OCI-LY1 (cell line): ENCODE data around the gene SRPX2.

Experiments
- EZH2 ChIP-seq: fragments of 200-600 bp; sonication (generic), shearing (Covaris generic); IDR thresholded peaks from 2 replicates; pipeline ENCODE4 v1.8.0; 2017; ENCODE audit warnings: borderline replicate concordance, mixed run types, mild to moderate bottlenecking, antibody characterized with exemption, low read length, moderate library complexity, mixed read lengths
- TF ChIP-seq, protein P1 (sequence below): fragments of 200-600 bp; sonication (generic), shearing (Covaris generic); IDR thresholded peaks from 2 replicates; pipeline ENCODE4 v1.5.1; 2017; ENCODE audit warnings: mild to moderate bottlenecking, antibody characterized with exemption, low read length, moderate library complexity, mixed read lengths

DNA sequence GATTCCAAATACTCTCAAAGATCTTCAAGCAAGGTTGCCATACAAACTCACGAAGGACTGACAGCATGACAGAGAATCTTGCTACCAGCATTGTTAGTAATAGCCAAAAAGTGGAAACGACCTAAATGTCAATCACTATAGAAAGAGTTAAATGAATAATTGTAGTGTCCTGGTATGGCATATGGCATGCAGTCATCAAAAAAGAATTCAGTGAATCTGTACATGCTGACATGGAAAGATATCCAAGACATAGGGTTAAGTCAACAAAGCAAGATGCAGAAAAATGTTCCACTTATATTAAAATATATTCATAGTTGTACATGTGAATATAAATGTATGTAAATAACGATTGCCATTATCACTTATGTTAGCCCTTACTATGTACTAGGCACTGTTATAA is 37.6 kb downstream of the SRPX2 start:
- TF ChIP-seq, protein P1, sequence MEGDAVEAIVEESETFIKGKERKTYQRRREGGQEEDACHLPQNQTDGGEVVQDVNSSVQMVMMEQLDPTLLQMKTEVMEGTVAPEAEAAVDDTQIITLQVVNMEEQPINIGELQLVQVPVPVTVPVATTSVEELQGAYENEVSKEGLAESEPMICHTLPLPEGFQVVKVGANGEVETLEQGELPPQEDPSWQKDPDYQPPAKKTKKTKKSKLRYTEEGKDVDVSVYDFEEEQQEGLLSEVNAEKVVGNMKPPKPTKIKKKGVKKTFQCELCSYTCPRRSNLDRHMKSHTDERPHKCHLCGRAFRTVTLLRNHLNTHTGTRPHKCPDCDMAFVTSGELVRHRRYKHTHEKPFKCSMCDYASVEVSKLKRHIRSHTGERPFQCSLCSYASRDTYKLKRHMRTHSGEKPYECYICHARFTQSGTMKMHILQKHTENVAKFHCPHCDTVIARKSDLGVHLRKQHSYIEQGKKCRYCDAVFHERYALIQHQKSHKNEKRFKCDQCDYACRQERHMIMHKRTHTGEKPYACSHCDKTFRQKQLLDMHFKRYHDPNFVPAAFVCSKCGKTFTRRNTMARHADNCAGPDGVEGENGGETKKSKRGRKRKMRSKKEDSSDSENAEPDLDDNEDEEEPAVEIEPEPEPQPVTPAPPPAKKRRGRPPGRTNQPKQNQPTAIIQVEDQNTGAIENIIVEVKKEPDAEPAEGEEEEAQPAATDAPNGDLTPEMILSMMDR, result no peak
- TF ChIP-seq EZH2, result no peak
